HepG2 (cell line): ENCODE data around the gene FXR2. TPM values are rescaled to one million over a fixed set of nuclear protein-coding genes. Genes with fewer than 3 reads are reported as not detected.

ENCODE experiments used
- AGO1 ChIP-seq: fragments of 200-400 bp; formaldehyde crosslinking; IDR thresholded peaks from 2 replicates; pipeline ENCODE4 v1.6.1; 2017; ENCODE audit warnings: mild to moderate bottlenecking, low read depth, low read length, moderate library complexity; ENCODE audit not compliant: poor library complexity, severe bottlenecking
- KDM3A ChIP-seq: IDR thresholded peaks from 2 replicates; pipeline ENCODE4 v1.6.1; 2018; ENCODE audit warnings: low read depth, missing compliant biosample characterization
- NFIC ChIP-seq: IDR thresholded peaks from 2 replicates; pipeline ENCODE4 v1.6.1; 2012; ENCODE audit warnings: mild to moderate bottlenecking, low read length, inconsistent platforms
- NR2F6 ChIP-seq, 2 experiments: IDR thresholded peaks; 2 replicates each; pipeline ENCODE4 v1.6.1; 2016; ENCODE audit warnings: antibody characterized with exemption in 1 of 2, mild to moderate bottlenecking in 1 of 2
- REL ChIP-seq: sonication (generic); formaldehyde crosslinking; conservative IDR thresholded peaks from 2 replicates; pipeline ENCODE4 v1.8.0; 2022; ENCODE audit warnings: mild to moderate bottlenecking, missing genetic modification reagents, moderate library complexity
- SOX13 ChIP-seq, 3 experiments: fragments of 450-650 bp in 1 of 3; sonication (generic) in 1 of 3; formaldehyde crosslinking in 1 of 3; IDR thresholded peaks in 2 of 3; conservative IDR thresholded peaks in 1 of 3; 2 replicates each; pipeline versions ENCODE4 v1.5.0 to v1.6.1; 2016 to 2020; ENCODE audit warnings: antibody characterized with exemption in 1 of 3, mild to moderate bottlenecking in 1 of 3, missing compliant biosample characterization in 1 of 3, missing genetic modification reagents in 1 of 3, moderate library complexity in 1 of 3
- SRSF4 ChIP-seq: fragments of 200-400 bp; formaldehyde crosslinking; IDR thresholded peaks from one replicate; pipeline ENCODE4 v1.6.1; 2018; ENCODE audit warnings: mild to moderate bottlenecking, low read depth, low read length, moderate library complexity; ENCODE audit not compliant: poor library complexity, severe bottlenecking
- SRSF9 ChIP-seq: fragments of 200-400 bp; formaldehyde crosslinking; IDR thresholded peaks from 2 replicates; pipeline ENCODE4 v1.6.1; 2018; ENCODE audit warnings: borderline replicate concordance, mild to moderate bottlenecking, low read depth, low read length; ENCODE audit not compliant: insufficient read depth, poor library complexity, severe bottlenecking
- TARDBP ChIP-seq: sonication (generic); formaldehyde crosslinking; IDR thresholded peaks from 2 replicates; pipeline ENCODE4 v1.8.0; 2022; ENCODE audit warnings: mild to moderate bottlenecking, missing genetic modification reagents
- TEAD3 ChIP-seq: optimal IDR thresholded peaks from 2 replicates; pipeline ENCODE3; 2016; ENCODE audit warnings: borderline replicate concordance
- ZNF44 ChIP-seq: sonication (generic); formaldehyde crosslinking; IDR thresholded peaks from 2 replicates; pipeline ENCODE4 v1.5.1; 2020; ENCODE audit warnings: mild to moderate bottlenecking, missing genetic modification reagents
- ZNF619 ChIP-seq: sonication (generic); formaldehyde crosslinking; IDR thresholded peaks from 2 replicates; pipeline ENCODE4 v1.4.0; 2020; ENCODE audit warnings: mild to moderate bottlenecking, missing genetic modification reagents
- ZZZ3 ChIP-seq: sonication (generic); formaldehyde crosslinking; IDR thresholded peaks from 2 replicates; pipeline ENCODE4 v1.4.0; 2020; ENCODE audit warnings: missing genetic modification reagents, mild to moderate bottlenecking, borderline replicate concordance
- polyA plus RNA-seq, 8 experiments: library from polyadenylated mRNA; depleted of rRNA in 3 of 8; stranded (reverse) in 7 of 8; unstranded in 1 of 8; fragments of >200 nt; fragmentation: Illumina TruSeq in 4 of 8; extraction: Trizol in 4 of 8; gene quantifications; 2 replicates each; pipeline versions ENCODE4 v1.2.1 to v1.2.3, GENCODE V29; 2011 to 2016; ENCODE audit warnings: low read depth in 4 of 8, missing spikeins in 1 of 8, mixed read lengths in 1 of 8; ENCODE audit not compliant: insufficient read depth in 1 of 8
- total RNA-seq, 5 experiments: library from RNA; depleted of rRNA; stranded (reverse); fragments of >200 nt; fragmentation: Illumina TruSeq; extraction: Trizol; gene quantifications; 2 replicates each; pipeline ENCODE4 v1.2.3, GENCODE V29; 2016; ENCODE audit warnings: low read depth in 1 of 5
- TF ChIP-seq, protein P1 (sequence below): sonication (generic); formaldehyde crosslinking; IDR thresholded peaks from 2 replicates; pipeline ENCODE4 v1.5.0; 2020; ENCODE audit warnings: mild to moderate bottlenecking, missing genetic modification reagents, borderline replicate concordance
- TF ChIP-seq, protein P2 (sequence below): IDR thresholded peaks from 2 replicates; pipeline ENCODE4 v1.6.1; 2016; ENCODE audit warnings: low read depth, control low read depth
- TF ChIP-seq, protein P3 (sequence below): sonication (generic); formaldehyde crosslinking; conservative IDR thresholded peaks from 2 replicates; pipeline ENCODE4 v1.8.0; 2022; ENCODE audit warnings: mild to moderate bottlenecking, moderate library complexity, missing genetic modification reagents

The FXR2 gene
- total and polyA plus RNA-seq, 2 of the 13 experiments (the other 11 are each of a cell fraction or from before 2014, with no cell fraction given): 20.9 to 24.4 TPM

DNA sequence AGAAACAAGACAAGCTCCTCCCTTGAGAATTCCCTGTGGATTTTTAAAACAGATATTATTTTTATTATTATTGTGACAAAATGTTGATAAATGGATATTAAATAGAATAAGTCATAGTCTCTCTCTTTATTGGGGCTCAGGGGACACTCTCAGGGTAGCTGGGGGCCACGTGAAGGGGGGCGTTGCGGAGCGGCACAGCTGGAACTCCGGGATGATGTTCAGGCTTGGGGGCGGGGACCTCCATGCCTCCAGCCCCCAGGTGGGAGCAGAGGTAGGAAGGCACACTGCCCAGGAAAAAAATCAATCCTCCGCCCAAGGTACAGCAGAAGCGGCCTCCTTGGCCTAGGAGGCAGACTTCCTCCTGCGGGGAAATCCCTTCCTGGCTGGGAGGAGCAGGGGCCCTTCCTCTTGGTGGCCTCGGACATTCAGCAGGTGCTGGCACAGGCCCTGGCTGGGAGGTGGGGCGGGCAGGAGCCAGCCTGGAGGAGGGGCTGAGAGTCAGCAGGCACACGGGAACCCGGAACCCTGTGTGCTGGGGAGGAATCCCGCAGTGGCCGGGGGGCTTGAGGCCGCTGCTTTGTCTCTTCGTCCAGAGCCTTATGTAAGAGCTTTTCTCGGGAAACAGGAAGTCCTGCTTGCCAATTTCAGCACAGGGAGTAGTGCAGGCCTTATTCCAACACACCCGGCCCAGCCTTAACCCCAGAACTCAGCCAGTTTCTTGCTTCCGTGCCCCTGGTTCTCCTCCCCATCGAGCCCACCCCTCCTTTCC lies 56.7 kb downstream of the FXR2 start (continued):
- TF ChIP-seq, protein P1, sequence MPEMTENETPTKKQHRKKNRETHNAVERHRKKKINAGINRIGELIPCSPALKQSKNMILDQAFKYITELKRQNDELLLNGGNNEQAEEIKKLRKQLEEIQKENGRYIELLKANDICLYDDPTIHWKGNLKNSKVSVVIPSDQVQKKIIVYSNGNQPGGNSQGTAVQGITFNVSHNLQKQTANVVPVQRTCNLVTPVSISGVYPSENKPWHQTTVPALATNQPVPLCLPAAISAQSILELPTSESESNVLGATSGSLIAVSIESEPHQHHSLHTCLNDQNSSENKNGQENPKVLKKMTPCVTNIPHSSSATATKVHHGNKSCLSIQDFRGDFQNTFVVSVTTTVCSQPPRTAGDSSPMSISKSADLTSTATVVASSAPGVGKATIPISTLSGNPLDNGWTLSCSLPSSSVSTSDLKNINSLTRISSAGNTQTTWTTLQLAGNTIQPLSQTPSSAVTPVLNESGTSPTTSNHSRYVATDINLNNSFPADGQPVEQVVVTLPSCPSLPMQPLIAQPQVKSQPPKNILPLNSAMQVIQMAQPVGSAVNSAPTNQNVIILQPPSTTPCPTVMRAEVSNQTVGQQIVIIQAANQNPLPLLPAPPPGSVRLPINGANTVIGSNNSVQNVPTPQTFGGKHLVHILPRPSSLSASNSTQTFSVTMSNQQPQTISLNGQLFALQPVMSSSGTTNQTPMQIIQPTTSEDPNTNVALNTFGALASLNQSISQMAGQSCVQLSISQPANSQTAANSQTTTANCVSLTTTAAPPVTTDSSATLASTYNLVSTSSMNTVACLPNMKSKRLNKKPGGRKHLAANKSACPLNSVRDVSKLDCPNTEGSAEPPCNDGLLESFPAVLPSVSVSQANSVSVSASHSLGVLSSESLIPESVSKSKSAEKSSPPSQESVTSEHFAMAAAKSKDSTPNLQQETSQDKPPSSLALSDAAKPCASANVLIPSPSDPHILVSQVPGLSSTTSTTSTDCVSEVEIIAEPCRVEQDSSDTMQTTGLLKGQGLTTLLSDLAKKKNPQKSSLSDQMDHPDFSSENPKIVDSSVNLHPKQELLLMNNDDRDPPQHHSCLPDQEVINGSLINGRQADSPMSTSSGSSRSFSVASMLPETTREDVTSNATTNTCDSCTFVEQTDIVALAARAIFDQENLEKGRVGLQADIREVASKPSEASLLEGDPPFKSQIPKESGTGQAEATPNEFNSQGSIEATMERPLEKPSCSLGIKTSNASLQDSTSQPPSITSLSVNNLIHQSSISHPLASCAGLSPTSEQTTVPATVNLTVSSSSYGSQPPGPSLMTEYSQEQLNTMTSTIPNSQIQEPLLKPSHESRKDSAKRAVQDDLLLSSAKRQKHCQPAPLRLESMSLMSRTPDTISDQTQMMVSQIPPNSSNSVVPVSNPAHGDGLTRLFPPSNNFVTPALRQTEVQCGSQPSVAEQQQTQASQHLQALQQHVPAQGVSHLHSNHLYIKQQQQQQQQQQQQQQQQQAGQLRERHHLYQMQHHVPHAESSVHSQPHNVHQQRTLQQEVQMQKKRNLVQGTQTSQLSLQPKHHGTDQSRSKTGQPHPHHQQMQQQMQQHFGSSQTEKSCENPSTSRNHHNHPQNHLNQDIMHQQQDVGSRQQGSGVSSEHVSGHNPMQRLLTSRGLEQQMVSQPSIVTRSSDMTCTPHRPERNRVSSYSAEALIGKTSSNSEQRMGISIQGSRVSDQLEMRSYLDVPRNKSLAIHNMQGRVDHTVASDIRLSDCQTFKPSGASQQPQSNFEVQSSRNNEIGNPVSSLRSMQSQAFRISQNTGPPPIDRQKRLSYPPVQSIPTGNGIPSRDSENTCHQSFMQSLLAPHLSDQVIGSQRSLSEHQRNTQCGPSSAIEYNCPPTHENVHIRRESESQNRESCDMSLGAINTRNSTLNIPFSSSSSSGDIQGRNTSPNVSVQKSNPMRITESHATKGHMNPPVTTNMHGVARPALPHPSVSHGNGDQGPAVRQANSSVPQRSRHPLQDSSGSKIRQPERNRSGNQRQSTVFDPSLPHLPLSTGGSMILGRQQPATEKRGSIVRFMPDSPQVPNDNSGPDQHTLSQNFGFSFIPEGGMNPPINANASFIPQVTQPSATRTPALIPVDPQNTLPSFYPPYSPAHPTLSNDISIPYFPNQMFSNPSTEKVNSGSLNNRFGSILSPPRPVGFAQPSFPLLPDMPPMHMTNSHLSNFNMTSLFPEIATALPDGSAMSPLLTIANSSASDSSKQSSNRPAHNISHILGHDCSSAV (CRISPR knock-in tag): no peak
- TF ChIP-seq SRSF4 (no peak), SRSF9 (no peak), ZZZ3 (CRISPR knock-in tag) (peak; percentile 72; the same call in 1 of the 2 replicates), KDM3A (CRISPR knock-in tag) (peak; percentile 18; the same call in 1 of the 2 replicates), NR2F6 (IDR thresholded peaks at IDR 0.05) (no peak), NR2F6 (CRISPR knock-in tag; IDR thresholded peaks at IDR 0.05) (no peak), SOX13 (IDR thresholded peaks at IDR 0.05) (no peak), SOX13 (CRISPR knock-in tag; conservative IDR thresholded peaks at IDR 0.05 in 1 of 2, IDR thresholded peaks at IDR 0.05 in 1 of 2) (peak in 1 of 2 experiments; percentile 18; a peak in 1 of 4 replicates), TARDBP (CRISPR knock-in tag) (0 out of 2 replicates have a peak, but pooled peaks have one; percentile 15), NFIC (no peak), ZNF619 (CRISPR knock-in tag) (no peak), TEAD3 (peak; percentile 31), ZNF44 (CRISPR knock-in tag) (peak; percentile 40; the same call in 1 of the 2 replicates), REL (CRISPR knock-in tag) (no peak), AGO1 (peak; percentile 19)
- TF ChIP-seq, protein P2, sequence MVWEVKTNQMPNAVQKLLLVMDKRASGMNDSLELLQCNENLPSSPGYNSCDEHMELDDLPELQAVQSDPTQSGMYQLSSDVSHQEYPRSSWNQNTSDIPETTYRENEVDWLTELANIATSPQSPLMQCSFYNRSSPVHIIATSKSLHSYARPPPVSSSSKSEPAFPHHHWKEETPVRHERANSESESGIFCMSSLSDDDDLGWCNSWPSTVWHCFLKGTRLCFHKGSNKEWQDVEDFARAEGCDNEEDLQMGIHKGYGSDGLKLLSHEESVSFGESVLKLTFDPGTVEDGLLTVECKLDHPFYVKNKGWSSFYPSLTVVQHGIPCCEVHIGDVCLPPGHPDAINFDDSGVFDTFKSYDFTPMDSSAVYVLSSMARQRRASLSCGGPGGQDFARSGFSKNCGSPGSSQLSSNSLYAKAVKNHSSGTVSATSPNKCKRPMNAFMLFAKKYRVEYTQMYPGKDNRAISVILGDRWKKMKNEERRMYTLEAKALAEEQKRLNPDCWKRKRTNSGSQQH: 0 out of 2 replicates have a peak, but pooled peaks have one; percentile 40
- TF ChIP-seq, protein P3, sequence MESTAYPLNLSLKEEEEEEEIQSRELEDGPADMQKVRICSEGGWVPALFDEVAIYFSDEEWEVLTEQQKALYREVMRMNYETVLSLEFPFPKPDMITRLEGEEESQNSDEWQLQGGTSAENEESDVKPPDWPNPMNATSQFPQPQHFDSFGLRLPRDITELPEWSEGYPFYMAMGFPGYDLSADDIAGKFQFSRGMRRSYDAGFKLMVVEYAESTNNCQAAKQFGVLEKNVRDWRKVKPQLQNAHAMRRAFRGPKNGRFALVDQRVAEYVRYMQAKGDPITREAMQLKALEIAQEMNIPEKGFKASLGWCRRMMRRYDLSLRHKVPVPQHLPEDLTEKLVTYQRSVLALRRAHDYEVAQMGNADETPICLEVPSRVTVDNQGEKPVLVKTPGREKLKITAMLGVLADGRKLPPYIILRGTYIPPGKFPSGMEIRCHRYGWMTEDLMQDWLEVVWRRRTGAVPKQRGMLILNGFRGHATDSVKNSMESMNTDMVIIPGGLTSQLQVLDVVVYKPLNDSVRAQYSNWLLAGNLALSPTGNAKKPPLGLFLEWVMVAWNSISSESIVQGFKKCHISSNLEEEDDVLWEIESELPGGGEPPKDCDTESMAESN: no peak
